DOHH2 (cell line): ENCODE results near the gene ZC3H4.

Source experiments
- H3F3A ChIP-seq: fragments of 200-600 bp; sonication (generic), shearing (Covaris generic); 2 replicates; pipeline ENCODE4 v1.6.0; 2016; ENCODE audit warnings: antibody characterized with exemption, mild to moderate bottlenecking; ENCODE audit not compliant: control insufficient read depth, insufficient read depth
- H3K27ac ChIP-seq: fragments of 200-600 bp; sonication (generic); 2 replicates; pipeline ENCODE4 v1.5.1; 2014; ENCODE audit warnings: low read depth, mild to moderate bottlenecking, low read length, moderate library complexity
- H3K27me3 ChIP-seq: fragments of 200-600 bp; sonication (generic); 2 replicates; pipeline ENCODE4 v1.6.1; 2014; ENCODE audit warnings: mild to moderate bottlenecking, low read length, mixed read lengths; ENCODE audit not compliant: control insufficient read depth
- H3K36me3 ChIP-seq: fragments of 200-600 bp; sonication (generic); 2 replicates; pipeline ENCODE4 v1.6.1; 2014; ENCODE audit warnings: mild to moderate bottlenecking, low read length, moderate library complexity, mixed read lengths; ENCODE audit not compliant: control insufficient read depth
- H3K4me1 ChIP-seq: fragments of 200-600 bp; sonication (generic); 2 replicates; pipeline ENCODE4 v1.6.1; 2014; ENCODE audit warnings: mild to moderate bottlenecking, low read length, mixed read lengths; ENCODE audit not compliant: control insufficient read depth
- H3K4me2 ChIP-seq: fragments of 200-600 bp; sonication (generic); 2 replicates; pipeline ENCODE4 v1.6.0; 2014; ENCODE audit warnings: mild to moderate bottlenecking, low read length, moderate library complexity
- H3K4me3 ChIP-seq: fragments of 200-600 bp; sonication (generic); 2 replicates; pipeline ENCODE4 v1.5.1; 2014; ENCODE audit warnings: mild to moderate bottlenecking, low read length, mixed read lengths
- H3K79me2 ChIP-seq: fragments of 200-600 bp; sonication (generic); 2 replicates; pipeline ENCODE4 v1.6.1; 2014; ENCODE audit warnings: mild to moderate bottlenecking, low read length, mixed read lengths; ENCODE audit not compliant: control insufficient read depth
- H3K9me2 ChIP-seq: fragments of 200-600 bp; sonication (generic); replicated peaks from 2 replicates; pipeline ENCODE4 v1.6.1; 2014; ENCODE audit warnings: mild to moderate bottlenecking, low read length, mixed read lengths; ENCODE audit not compliant: control insufficient read depth
- H3K9me3 ChIP-seq: fragments of 200-600 bp; sonication (generic); 2 replicates; pipeline ENCODE4 v1.6.1; 2014; ENCODE audit warnings: antibody characterized with exemption, low read length, mixed read lengths; ENCODE audit not compliant: control insufficient read depth, insufficient read depth
- H4K20me1 ChIP-seq: fragments of 200-600 bp; sonication (generic); 2 replicates; pipeline ENCODE4 v1.6.0; 2014; ENCODE audit warnings: low read depth, mild to moderate bottlenecking, antibody characterized with exemption, low read length, moderate library complexity; ENCODE audit not compliant: control insufficient read depth, insufficient read depth
- CTCF ChIP-seq: fragments of 200-600 bp; sonication (generic); IDR thresholded peaks from one replicate; pipeline ENCODE4 v1.5.1; 2014; ENCODE audit warnings: antibody characterized with exemption, mild to moderate bottlenecking, low read depth, low read length; ENCODE audit not compliant: poor library complexity, severe bottlenecking
- EZH2phosphoT487 ChIP-seq: fragments of 200-600 bp; sonication (generic); IDR thresholded peaks from 2 replicates; pipeline ENCODE4 v1.6.1; 2017; ENCODE audit warnings: borderline replicate concordance, mild to moderate bottlenecking, antibody characterized with exemption, low read length, moderate library complexity, mixed read lengths

ZC3H4 gene

GRCh38 chr19:47099576-47100050 lies 14.0 kb downstream of the ZC3H4 start:
- Histone ChIP-seq H3K9me3 (no peaks in the 10 kb centered on the region), H3K27me3 (no peaks in the 10 kb centered on the region), H3K4me2 (no peak overlapping the region), H3K4me1 (0 out of 2 replicates have a peak, but pooled peaks cover 3% of the 10 kb centered on the region), H3K4me3 (no peak overlapping the region), H3K9me2 (no peaks in the 10 kb centered on the region), H3F3A (no peaks in the 10 kb centered on the region), H3K79me2 (peaks cover 99% of the 10 kb centered on the region), H3K36me3 (peaks cover 63% of the 10 kb centered on the region), H3K27ac (no peak overlapping the region), H4K20me1 (peaks cover 9% of the 10 kb centered on the region; the same call in 1 of the 2 replicates)
- TF ChIP-seq EZH2phosphoT487 (no peak), CTCF (no peak)

- TF ChIP-seq EZH2phosphoT487 (no peak), CTCF (no peak)
- peaks cover 100% of the 10 kb centered on the region for H3K79me2 ChIP-seq
- no peak overlapping the region for H3K27ac ChIP-seq
- H3K4me2 ChIP-seq = no peak overlapping the region
- no peaks in the 10 kb centered on the region for H3K9me2 ChIP-seq
- H3K9me3 ChIP-seq = no peaks in the 10 kb centered on the region
- H3K4me3 ChIP-seq = no peak overlapping the region
- H3K4me1 ChIP-seq = 0 out of 2 replicates have a peak, but pooled peaks cover 3% of the 10 kb centered on the region
- peaks cover 69% of the 10 kb centered on the region for H3K36me3 ChIP-seq
- peaks cover 9% of the 10 kb centered on the region; the same call in 1 of the 2 replicates for H4K20me1 ChIP-seq
- H3K27me3 ChIP-seq = no peaks in the 10 kb centered on the region
- H3F3A ChIP-seq = no peaks in the 10 kb centered on the region
These were observed 15.0 kb downstream of the ZC3H4 start for GRCh38 chr19:47098608-47099007.

- peaks cover 95% of the 10 kb centered on the region for H3K79me2 ChIP-seq
- no peak for TF ChIP-seq EZH2phosphoT487
- TF ChIP-seq CTCF = no peak
- H3K27ac ChIP-seq = no peak overlapping the region
- peaks cover 71% of the 10 kb centered on the region for H3K36me3 ChIP-seq
- no peak overlapping the region for H3K4me2 ChIP-seq
- no peaks in the 10 kb centered on the region for H3K9me2 ChIP-seq
- peaks cover 9% of the 10 kb centered on the region; the same call in 1 of the 2 replicates for H4K20me1 ChIP-seq
- no peaks in the 10 kb centered on the region for H3K27me3 ChIP-seq
- no peak overlapping the region for H3K4me3 ChIP-seq
- no peaks in the 10 kb centered on the region for H3F3A ChIP-seq
- H3K9me3 ChIP-seq = no peaks in the 10 kb centered on the region
- 0 out of 2 replicates have a peak, but pooled peaks cover 3% of the 10 kb centered on the region for H3K4me1 ChIP-seq
These were observed 16.0 kb downstream of the ZC3H4 start for GRCh38 chr19:47097396-47098201.
